Astrocyte of the cerebellum (primary cell): ENCODE data around the gene ZNF688.

ENCODE experiments used
- DNase-seq: peaks from one replicate; pipeline ENCODE4 v3.0.0-alpha.2; 2011; ENCODE audit warnings: low read depth
- H3K4me3 ChIP-seq: 2 replicates; pipeline ENCODE4 v1.5.1; 2011; ENCODE audit warnings: mild to moderate bottlenecking, low read depth, low read length, moderate library complexity
- CTCF ChIP-seq: IDR thresholded peaks from 2 replicates; pipeline ENCODE4 v1.5.1; 2012; ENCODE audit warnings: low read length, low read depth, moderate library complexity, mild to moderate bottlenecking; ENCODE audit errors: missing control alignments
- in situ Hi-C: cut with HindIII; loops from 2 replicates; pipeline ENCODE4 v1.10.0; 2017; ENCODE audit warnings: low sequenced_read_pairs

Gene ZNF688

GRCh38 chr16:30569746-30570635, 1.5 kb downstream of the ZNF688 start:
- DNase-seq = no peak
- no peak for TF ChIP-seq CTCF
- no peak overlapping the region for H3K4me3 ChIP-seq
- in situ Hi-C loops = no loop called here

- TF ChIP-seq CTCF = no peak
- H3K4me3 ChIP-seq = no peak overlapping the region
- in situ Hi-C loops = no loop called here
- no peak for DNase-seq
Observed at GRCh38 chr16:30569281-30569680, 2.2 kb downstream of the ZNF688 start.

- in situ Hi-C loops = no loop called here
- H3K4me3 ChIP-seq = no peak overlapping the region
- TF ChIP-seq CTCF = no peak
- no peak for DNase-seq
Observed at GRCh38 chr16:30567991-30568638, 3.4 kb downstream of the ZNF688 start.

GRCh38 chr16:30567160-30567990, 4.1 kb downstream of the ZNF688 start:
- no peak for DNase-seq

GRCh38 chr16:30566531-30566930, 5.0 kb downstream of the ZNF688 start:
- no peak for TF ChIP-seq CTCF
- DNase-seq = no peak
- H3K4me3 ChIP-seq = no peak overlapping the region
- in situ Hi-C loops = no loop called here

More at GRCh38 chr16:30567160-30567990, 4.1 kb downstream of the ZNF688 start:
- no peak overlapping the region for H3K4me3 ChIP-seq
- in situ Hi-C loops = no loop called here
- no peak for TF ChIP-seq CTCF

GRCh38 chr16:30565984-30566383, 5.5 kb downstream of the ZNF688 start:
- DNase-seq = no peak
- H3K4me3 ChIP-seq = no peak overlapping the region
- no peak for TF ChIP-seq CTCF
- in situ Hi-C loops = no loop called here
